H1 (cell line): ENCODE measurements around the gene PHLDA3.

Experiments used
- BRCA1 ChIP-seq: IDR thresholded peaks from 2 replicates; pipeline ENCODE4 v1.6.1; 2012; ENCODE audit warnings: low read depth, low read length, improper control_type of control experiment
- CBX5 ChIP-seq: fragments of 300-800, 300-1000 bp; sonication (generic); IDR thresholded peaks from 2 replicates; pipeline ENCODE4 v1.7.1; 2016; ENCODE audit warnings: antibody characterized with exemption, low read length, low read depth
- CEBPB ChIP-seq: IDR thresholded peaks from 2 replicates; pipeline ENCODE4 v1.6.1; 2012; ENCODE audit warnings: low read depth, low read length
- CHD1 ChIP-seq: IDR thresholded peaks from 2 replicates; pipeline ENCODE4 v1.6.1; 2012; ENCODE audit warnings: low read depth, low read length, improper control_type of control experiment
- EGR1 ChIP-seq: IDR thresholded peaks from 2 replicates; pipeline ENCODE4 v1.6.1; 2011; ENCODE audit warnings: low read depth, low read length, borderline replicate concordance
- JUN ChIP-seq: IDR thresholded peaks from 2 replicates; pipeline ENCODE4 v1.6.1; 2011; ENCODE audit warnings: low read depth, mild to moderate bottlenecking, improper control_type of control experiment, low read length
- JUND ChIP-seq: IDR thresholded peaks from 2 replicates; pipeline ENCODE4 v1.6.1; 2011; ENCODE audit warnings: mild to moderate bottlenecking, improper control_type of control experiment, low read length
- POLR2A ChIP-seq, 2 experiments: IDR thresholded peaks; 1 replicate in 1 of 2; 2 replicates in 1 of 2; pipeline ENCODE4 v1.6.1; 2011; ENCODE audit warnings: low read depth in 2 of 2, low read length in 2 of 2, mild to moderate bottlenecking in 2 of 2; ENCODE audit errors: control extremely low read depth in 1 of 2
- RBBP5 ChIP-seq: IDR thresholded peaks from 2 replicates; pipeline ENCODE4 v1.7.1; 2012; ENCODE audit warnings: low read depth, mild to moderate bottlenecking, inconsistent platforms, low read length, moderate library complexity, borderline replicate concordance
- RFX5 ChIP-seq: IDR thresholded peaks from 2 replicates; pipeline ENCODE4 v1.6.1; 2011; ENCODE audit warnings: low read depth, low read length, improper control_type of control experiment, borderline replicate concordance
- SIRT6 ChIP-seq: IDR thresholded peaks from one replicate; pipeline ENCODE4 v1.7.1; 2012; ENCODE audit warnings: low read length, inconsistent platforms
- TF ChIP-seq, protein P1 (sequence below), 3 experiments: IDR thresholded peaks; 1 replicate in 2 of 3; 2 replicates in 1 of 3; pipeline versions ENCODE4 v1.5.1 to v1.6.1; 2011; ENCODE audit warnings: low read length in 3 of 3, mild to moderate bottlenecking in 3 of 3, inconsistent platforms in 2 of 3, low read depth in 1 of 3, moderate library complexity in 1 of 3; ENCODE audit not compliant: insufficient read depth in 1 of 3; ENCODE audit errors: control extremely low read depth in 1 of 3
- TF ChIP-seq, protein P2 (sequence below): IDR thresholded peaks from 2 replicates; pipeline ENCODE4 v1.6.1; 2012; ENCODE audit warnings: inconsistent platforms
- TF ChIP-seq, protein P3 (sequence below): IDR thresholded peaks from 2 replicates; pipeline ENCODE4 v1.6.1; 2011; ENCODE audit warnings: low read length, improper control_type of control experiment

GRCh38 chr1:201501812-201502510 lies 33.0 kb upstream of the PHLDA3 start:
- TF ChIP-seq CHD1 (no peak), CEBPB (no peak), BRCA1 (no peak), EGR1 (no peak), POLR2A (IDR thresholded peaks at IDR 0.05; ENCODE audit: control extremely low read depth in 1 of 2, low read depth in 2 of 2, low read length in 2 of 2) (no peak), SIRT6 (no peak), RFX5 (no peak), JUN (no peak), CBX5 (no peak), RBBP5 (no peak), JUND (no peak)
- TF ChIP-seq, protein P1, sequence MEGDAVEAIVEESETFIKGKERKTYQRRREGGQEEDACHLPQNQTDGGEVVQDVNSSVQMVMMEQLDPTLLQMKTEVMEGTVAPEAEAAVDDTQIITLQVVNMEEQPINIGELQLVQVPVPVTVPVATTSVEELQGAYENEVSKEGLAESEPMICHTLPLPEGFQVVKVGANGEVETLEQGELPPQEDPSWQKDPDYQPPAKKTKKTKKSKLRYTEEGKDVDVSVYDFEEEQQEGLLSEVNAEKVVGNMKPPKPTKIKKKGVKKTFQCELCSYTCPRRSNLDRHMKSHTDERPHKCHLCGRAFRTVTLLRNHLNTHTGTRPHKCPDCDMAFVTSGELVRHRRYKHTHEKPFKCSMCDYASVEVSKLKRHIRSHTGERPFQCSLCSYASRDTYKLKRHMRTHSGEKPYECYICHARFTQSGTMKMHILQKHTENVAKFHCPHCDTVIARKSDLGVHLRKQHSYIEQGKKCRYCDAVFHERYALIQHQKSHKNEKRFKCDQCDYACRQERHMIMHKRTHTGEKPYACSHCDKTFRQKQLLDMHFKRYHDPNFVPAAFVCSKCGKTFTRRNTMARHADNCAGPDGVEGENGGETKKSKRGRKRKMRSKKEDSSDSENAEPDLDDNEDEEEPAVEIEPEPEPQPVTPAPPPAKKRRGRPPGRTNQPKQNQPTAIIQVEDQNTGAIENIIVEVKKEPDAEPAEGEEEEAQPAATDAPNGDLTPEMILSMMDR (IDR thresholded peaks at IDR 0.05; ENCODE audit: control extremely low read depth in 1 of 3, insufficient read depth in 1 of 3, low read depth in 1 of 3, low read length in 3 of 3) = no peak
- TF ChIP-seq, protein P2, sequence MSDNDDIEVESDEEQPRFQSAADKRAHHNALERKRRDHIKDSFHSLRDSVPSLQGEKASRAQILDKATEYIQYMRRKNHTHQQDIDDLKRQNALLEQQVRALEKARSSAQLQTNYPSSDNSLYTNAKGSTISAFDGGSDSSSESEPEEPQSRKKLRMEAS = no peak
- TF ChIP-seq, protein P3, sequence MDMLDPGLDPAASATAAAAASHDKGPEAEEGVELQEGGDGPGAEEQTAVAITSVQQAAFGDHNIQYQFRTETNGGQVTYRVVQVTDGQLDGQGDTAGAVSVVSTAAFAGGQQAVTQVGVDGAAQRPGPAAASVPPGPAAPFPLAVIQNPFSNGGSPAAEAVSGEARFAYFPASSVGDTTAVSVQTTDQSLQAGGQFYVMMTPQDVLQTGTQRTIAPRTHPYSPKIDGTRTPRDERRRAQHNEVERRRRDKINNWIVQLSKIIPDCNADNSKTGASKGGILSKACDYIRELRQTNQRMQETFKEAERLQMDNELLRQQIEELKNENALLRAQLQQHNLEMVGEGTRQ = no peak
